Erythroblast (primary cell): ENCODE data around the gene COL6A1.

ENCODE experiments used
- GATA1 ChIP-seq: IDR thresholded peaks from 2 replicates; pipeline ENCODE4 v1.6.1; 2011; ENCODE audit warnings: low read depth, mild to moderate bottlenecking, control low read depth, low read length, moderate library complexity
- POLR2A ChIP-seq: IDR thresholded peaks from 2 replicates; pipeline ENCODE4 v1.6.1; 2011; ENCODE audit warnings: mild to moderate bottlenecking, low read length

- no peak for TF ChIP-seq POLR2A
- no peak for TF ChIP-seq GATA1
Measured at GRCh38 chr21:45979651-45980050, 1.9 kb upstream of the COL6A1 start.
